NCI-H526 treated with DMSO at 0.1 percent for 48 hours (cell line): Measurements from ENCODE around the gene IQGAP2.
"Not testable (repeated sequence)": the region's sequence is repeated elsewhere in the genome, so short reads cannot be mapped to it uniquely, and the experiment has no call there.

Experiments
- DNase-seq: peaks from one replicate; lab custom pipeline; 2025; lab: John Stamatoyannopoulos, UW

IQGAP2 gene

DNA sequence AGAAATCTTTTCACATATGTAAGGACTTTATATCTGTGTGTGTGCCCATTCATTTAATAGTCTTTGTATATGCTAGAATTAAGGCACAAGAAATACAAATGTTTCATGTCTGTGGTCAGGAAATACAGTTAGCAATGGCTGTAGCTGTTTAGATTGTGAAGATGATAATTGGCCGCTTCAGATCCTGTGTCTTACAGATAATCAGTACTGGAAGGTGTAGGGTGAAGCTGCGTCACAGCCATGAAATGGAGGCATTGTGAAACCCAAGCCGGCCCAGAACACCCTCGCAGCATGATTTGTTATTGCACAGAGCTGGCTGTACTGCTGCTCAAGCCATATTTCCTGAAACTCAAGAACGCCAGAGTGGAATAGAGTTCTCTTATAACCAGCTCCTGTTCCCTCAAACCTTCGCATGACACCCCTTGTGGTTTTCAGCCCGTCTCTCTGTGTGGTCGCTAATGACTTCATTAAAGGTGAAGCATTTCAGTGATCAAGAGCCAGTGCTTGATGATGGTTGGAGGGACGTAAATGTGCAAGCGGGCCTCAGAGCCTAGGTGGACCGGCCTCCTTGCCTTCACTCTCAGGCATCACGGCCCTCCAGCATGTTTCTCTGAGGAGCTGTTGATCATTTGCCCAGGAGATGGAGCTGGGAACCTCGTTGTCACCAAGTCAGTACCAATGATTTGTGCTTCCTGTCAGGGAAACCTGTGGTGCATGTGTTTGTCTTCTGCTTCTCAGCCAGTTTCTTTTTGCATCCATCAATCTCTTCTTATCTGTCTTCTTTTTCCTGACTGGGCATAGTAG lies 140.0 kb downstream of the IQGAP2 start:
- DNase-seq: no peak

DNA sequence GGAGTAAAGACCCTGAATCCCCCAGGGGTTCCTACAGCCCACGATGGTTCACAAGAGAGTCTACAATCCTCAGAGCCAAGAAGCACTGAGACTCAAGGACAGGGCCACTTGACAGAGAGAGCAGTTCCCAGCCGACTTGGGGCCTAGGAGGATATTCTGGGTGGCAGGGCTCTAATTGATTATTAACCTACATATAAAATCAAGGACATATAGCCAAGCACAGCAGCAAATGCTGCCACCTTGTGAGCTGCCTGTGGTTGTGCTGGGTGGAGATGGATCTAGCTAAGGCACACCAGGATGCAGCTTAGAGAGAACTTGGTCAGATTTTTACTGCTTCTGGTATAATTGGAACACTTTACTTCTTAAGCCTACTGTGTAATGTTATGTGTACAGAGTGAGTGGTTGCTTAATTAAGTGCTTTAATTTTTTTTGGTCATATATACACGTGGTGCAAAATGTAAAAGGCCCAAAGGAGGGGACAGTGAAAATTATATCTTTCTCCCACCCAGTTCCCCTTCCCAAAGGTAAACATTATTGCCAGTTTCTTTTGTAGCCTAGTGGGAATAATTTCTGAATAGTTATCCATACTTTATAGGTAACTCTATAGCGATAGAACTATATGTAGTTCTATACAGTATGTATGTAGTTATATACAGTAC lies 141.3 kb downstream of the IQGAP2 start:
- no peak for DNase-seq

DNA sequence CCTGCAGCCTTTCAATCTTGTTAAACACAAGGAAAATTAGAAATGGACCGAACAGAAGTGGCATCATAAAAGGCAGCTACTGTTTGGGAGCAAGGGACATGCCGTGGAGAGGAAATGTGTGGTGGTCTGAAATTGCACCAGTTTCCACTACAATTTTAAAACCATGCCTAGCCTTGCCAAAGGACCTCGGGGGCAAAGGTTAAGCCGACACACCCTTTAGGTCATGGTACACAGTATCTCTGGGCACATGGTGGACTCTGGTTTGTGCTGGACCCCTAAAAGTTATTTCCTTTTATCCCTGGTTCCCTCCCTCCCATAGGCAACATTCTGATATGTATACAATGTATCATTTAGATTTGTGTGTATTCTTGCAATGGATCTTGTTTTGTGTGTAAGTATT lies 142.1 kb downstream of the IQGAP2 start:
- no peak for DNase-seq

DNA sequence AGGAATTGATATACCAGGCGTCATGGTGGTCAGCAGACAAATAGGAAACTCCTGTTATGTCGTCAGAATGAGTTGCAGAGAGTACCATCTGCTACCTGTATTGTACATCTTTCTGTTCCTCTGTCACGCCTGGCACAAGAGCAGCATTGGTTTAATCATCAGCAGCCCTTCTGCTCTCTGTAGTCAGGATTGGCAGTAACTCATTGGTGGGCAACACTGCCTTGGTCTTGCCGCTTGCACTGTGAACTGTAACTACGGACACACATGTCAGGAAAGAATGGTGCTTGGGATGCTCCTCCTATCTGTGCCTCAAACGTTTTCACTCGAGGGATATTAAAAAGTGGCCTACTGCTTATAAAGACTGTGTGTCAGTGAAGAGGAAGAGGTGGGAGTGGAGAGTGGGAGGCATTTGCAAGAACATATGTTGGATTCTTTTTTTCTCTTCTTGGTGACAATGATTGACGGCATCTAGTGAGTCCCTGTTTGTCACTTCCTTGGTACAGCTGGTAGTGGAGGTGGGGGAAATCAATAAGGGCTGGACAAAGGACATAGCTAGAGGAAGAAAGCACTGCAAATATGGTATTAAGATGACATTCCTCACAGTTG lies 143.5 kb downstream of the IQGAP2 start:
- DNase-seq: no peak

DNA sequence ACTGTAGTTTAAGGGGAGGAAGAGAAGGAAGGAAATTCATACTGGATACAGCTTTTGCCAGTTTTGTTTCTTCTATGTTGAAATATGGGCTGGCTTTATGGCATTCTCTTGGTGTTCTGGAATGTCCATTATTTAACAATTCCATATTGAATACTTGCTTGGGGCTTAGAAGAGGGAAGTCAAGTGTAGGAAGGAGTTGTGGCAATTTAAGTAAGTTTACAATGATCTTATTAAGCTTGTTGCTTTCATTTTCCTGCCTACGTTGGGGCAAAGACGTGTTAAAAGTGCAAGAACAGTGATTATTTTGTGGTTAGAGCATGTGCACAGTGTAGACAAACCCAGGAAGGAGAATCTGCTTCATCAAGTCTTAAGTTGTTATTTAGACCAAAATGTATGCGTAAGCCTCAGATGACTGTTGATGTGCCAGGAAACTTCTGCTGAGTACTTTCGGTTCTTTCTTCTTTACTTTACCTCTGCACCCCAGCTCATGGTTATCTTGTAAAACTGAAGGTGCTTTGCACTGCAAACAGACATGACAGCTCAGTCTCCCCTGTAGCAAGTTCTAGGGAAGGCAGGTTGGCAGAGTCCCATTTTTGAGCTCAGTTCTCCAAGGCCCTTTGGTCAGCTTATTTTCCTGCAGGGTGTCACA lies 144.3 kb downstream of the IQGAP2 start:
- DNase-seq: no peak

DNA sequence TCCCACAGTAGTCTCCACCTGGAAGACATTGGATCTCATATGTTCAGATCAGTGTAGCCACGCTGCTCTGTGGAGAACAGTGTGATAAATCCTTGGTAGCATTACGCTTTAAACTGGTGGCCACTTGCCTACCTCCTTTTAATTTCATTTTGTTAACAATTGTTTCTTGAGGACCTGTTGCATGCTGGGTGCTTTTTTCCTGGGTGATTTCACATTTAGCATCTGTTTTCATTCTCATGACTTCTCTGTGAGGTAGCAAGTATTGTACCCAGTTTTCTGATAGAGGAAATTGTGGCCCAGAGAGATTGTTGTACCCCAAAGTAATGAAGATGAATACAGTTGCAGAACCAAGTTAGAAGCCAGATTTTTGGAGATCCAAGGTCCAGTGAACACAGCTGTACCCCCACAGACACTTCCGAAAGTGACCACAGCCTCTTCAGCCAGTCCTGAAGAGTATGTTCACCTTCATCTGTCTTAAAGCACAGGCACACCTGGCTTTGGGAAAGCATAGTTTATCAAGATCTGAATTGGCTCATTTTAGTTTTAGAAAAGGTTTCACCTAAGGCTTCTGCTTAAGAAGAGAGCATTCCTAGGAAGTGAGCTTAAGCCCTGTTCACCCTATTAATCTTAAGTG lies 144.9 kb downstream of the IQGAP2 start:
- no peak for DNase-seq

DNA sequence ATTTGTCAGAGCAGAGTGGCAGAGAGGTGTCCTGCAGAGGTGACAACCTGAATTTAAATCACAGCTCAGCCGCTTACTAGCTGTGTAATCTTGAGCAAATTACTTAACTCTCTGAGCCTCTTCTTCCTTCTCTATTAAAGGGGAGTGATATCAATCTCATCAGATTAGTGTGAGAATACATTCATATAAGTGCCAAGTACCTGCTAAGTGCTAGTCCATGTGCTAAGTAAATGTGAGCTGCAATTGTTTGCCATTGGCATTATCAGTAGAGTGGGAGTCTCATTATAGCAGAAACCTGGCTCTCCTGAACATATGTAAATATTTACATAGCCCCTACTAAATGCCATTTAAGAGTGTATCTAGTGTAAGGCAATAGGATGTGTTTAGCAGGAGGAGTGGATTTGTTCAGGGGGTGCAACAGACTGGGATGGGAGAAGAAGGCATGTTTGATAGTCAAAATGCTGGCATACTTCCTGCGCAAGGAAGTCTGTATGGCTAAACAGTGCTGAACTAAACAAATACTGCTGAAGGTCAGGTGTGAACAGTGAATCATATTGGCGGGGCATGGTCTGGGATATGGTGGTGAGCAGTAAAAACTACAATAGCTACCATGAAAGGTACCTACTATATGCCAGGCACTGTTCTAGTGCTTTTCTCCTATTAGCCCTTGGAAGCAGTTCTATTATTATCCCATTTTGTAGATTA lies 145.6 kb downstream of the IQGAP2 start:
- no peak for DNase-seq

DNA sequence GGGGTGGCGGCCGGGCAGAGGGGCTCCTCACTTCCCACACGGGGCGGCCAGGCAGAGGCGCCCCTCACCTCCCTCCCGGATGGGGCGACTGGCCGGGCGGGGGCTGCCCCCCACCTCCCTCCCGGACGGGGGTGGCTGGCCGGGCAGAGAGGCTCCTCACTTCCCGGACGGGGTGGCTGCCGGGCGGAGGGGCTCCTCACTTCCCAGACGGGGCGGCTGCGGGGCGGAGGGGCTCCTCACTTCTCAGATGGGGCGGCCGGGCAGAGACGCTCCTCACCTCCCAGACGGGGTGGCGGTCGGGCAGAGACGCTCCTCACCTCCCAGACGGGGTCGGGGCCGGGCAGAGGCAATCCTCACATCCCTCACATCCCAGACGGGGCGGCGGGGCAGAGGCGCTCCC lies 147.8 kb downstream of the IQGAP2 start:
- not testable (repeated sequence) for DNase-seq

DNA sequence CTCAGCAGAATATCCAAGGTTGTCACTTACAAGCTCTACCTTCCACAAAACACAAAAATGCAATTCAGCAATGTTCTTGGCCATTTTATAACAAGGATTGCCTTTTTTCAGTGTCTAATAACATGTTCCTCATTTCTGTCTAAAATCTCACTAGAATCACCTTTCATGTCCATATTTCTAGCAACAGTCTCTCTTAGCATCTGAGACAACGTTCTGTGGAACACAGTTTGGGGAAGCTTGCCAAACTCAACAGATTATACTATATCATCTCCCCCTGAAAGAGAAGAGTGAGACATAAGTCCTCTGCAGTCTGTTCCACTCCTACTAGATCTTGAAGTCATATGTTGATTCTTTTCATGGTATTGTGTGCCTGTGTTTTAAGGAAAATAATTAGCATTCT lies 149.5 kb downstream of the IQGAP2 start:
- no peak for DNase-seq

DNA sequence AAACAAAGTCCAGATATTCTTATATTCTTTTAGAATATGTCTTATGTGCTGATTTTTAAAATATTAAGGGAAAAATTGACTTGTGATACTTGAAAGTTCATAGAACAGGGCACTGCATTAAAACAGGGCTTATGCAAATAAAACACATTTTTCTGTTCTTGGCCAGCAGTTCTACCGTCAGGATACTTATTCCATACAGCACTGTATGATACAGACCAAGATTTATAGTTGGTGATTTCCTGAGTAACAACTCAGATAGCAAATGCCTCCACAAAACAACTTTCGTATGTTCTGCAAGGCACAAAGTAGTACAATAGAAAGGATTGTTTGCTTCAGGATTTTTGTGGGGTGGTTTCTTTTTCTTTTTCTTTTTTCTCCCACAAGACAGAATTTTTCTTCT lies 150.2 kb downstream of the IQGAP2 start:
- DNase-seq: no peak

DNA sequence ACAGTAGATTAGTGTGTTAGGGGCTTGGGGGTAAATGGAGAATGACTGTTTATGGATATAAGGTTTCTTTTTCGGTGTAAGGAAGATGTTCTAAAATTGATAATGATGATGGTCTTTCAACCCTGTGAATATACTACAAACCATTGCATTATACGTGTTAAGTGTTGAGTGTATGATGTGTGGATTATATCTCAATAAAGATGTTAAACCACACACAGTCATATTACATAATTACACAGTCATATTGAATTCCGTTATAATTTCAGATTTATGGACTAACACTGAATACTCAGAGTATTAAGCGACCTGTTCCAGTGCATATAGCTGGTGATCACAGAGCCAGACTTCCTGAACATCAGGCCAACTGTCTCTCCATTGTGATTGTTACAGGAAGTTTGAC lies 152.0 kb downstream of the IQGAP2 start:
- no peak for DNase-seq

DNA sequence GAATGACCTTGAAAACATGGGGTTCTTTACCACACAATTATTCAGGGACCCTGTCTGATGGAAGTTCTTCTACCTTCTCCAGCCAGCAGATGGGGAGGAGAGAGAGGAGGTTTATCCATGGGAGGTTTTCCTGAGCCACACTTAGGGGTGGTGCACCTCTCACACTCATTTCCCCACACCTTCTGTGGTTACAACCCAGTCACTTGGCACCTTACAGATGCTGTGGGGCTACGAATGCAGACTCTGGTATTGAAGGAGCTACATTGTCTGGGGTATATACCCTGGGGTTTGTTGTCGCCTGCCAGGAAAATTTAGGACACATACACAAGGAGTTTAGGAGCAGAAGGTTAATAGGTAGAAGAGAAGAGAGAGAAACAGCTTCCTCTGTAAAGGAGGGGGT lies 152.6 kb downstream of the IQGAP2 start:
- no peak for DNase-seq

DNA sequence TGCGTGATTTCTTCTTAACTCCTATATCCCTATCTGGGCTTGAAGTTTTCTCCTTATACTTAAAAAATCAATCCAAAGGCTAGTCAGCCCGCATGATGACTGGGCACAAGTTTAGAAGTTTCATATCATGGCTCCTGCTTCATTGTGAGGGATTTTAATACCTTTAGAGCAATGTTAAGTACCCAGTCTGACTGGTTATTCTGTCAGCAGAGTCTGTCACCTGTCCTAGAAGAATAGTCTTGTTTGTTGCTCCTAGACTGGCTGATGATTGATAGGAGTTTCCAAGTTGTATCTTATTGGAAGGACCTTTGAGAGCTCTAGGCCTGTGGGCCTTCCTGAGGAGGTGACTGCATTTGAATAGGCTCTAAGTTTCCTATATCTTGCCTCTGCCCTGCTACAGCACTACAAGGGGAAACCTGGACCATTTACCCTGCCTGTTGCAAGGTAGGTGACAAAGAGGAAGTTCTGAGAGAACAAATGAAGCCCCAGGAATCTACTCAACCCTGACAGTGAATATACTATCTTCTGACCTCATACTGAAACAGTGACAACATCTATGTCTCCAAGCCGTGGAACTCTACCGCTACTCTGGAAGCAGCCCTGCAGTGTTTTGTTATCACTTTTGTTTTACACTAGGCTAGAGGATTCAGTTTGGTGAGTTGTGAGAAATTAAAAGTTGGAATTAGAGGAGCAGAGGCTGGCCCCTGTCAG lies 153.6 kb downstream of the IQGAP2 start:
- DNase-seq: no peak

DNA sequence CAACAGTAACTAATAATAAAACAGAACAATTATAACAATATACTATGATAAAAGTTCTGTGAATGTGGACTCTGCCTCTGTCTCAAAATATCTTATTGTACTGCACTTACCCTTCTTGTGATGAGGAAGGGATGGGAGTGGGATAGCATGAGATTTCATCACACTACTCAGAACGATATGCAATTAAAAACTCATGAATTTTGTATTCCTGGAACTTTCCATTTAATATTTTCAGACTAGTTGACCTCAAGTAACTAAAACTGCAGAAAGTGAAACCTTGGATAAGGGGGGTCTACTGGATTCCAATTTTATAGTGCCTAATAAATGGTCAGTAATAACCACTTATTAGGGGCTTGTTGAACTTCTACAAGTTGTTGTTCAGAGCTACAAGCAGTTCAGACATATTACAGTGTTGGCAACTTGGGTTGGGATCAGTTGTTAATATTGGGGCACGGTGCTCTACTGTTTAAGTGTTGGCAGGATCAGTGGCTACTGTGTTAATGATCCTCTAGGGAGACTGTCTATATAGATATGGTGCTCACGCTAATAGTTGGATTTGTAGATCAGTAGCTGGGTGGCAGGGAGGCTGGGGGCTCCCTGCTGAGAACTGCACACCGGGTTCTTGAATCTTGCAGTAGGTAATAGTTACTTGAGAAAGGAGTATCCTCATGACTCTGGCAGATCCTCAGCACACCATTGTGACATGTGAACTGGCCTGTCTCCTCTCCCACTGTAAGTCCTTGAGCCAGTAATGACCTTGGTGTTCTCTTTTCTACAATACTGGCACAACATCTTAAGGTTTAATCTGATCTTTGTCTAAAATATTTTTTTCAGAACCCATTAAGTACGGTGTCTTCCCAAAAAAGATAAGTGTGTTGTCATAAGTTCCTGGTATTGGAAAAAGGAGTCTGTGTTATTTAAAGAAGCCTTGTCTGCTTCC lies 158.1 kb downstream of the IQGAP2 start:
- DNase-seq: no peak

DNA sequence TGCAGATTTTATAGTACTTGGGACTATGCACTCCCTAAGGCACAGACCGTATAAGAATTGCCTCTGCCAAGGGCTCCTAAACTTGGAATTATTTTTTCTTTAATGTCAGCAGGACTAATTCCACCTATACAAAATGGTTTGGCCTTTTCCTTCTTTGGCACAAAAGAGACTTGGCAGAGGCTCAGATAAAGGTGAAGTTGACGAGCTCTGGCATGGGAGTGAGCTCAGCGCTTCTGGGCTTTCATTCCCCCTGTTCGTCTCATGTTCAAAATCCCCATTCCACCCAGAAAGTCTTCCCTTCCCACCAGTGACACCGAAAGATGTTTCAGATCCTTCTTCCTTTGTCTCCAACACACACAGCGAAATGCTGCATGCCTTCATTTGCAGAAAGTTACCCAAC lies 158.9 kb downstream of the IQGAP2 start:
- no peak for DNase-seq

DNA sequence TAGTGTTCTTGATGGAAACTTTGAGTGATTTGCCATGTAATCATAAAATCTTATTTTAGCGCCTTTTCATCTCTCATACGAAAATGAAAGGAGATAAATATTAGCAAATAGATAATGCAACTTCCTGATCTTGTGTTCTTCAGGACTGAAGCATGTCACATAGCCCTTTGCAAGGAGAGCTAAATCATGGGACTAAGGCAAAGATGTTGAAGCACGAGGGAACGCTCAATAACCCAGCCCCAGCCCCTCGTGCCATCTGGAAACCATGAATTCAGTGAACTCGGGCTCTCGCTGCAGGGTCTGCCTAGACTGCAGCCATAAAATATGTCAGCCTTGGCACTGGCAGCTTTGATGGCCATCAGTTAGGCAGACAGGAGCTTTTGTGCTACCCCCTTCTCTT lies 161.9 kb downstream of the IQGAP2 start:
- DNase-seq: no peak

DNA sequence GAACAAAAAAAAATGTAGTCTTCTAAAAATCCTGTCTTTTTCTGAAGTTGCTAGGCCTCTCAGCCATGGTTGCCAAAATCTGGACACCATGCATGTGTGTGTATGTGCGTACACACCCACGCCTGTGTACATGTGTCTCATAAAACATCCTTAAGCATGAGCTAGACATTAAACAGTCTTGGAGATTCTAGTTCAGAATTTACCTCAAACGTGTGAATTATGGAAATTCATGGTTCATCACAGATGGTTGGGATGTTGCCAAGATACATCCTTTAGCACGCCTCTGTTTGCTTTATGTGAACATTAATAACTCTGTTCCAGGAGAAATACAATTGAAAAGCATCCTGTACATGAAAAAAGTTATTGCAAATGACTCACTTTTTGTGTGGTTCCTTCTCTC lies 167.1 kb downstream of the IQGAP2 start:
- DNase-seq: no peak

DNA sequence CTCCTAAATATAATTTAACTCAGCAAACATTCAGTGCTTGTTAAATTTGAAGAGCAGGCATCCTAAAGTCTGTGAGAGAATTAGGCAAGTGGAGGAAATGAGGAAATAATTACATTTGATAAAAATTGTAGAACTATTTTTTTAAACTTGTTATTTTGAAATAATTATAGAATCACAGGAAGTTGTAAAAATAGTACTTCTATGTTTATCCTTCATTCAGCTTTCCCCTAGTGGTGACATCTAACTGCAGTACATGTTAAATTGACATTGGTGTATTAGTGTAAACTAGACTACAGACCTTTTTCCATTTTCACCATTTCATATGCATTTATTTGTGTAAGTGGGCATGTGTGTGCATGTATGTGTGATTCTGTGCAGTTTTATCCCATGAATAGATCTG lies 168.5 kb downstream of the IQGAP2 start:
- no peak for DNase-seq

DNA sequence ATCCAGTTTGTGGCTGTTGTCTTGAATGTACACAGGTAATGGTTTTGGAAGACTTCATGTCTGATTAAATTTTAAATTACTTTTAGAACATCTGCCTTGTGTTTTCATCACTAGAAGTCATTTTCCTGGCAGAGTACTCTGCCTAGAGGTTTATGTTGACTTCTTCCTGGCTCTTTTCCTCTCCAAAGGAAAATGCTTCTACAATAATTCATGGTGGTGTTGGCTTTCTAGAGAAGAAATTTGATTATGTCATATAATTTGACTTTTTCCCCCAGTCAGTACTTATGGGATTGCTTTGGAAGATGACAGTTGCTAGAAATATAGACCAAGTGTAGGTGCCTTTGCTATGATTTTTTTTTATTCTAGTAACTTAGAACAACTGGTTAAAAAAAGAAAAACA lies 173.4 kb downstream of the IQGAP2 start:
- DNase-seq: no peak

DNA sequence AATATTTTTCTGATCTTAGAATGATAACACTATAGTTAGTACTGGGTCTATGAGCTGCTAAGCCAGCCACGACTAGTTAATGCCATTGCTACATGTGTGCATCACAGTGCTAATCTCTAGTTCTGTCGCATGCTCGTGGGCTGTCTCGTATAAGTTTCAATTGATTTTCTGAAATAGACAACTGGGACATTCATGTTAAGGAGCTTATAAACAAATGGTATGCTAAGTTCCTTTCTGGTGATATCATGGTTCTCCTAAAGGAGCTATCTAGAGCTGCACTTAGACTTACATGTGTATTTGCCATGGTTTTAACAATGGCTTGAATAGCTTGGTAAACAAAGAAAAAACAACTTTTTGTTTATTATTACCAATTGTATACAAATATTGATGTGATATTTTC lies 173.9 kb downstream of the IQGAP2 start:
- DNase-seq: no peak
